OCI-LY7 (cell line): ENCODE measurements around the gene NOXA1. TPM values are rescaled to one million over a fixed set of nuclear protein-coding genes. Genes with fewer than 3 reads are reported as not detected.

Experiments used
- BruUV-seq: library from RNA; stranded (reverse); fragments of 400-500 nt; replicated peaks from 2 replicates; lab custom pipeline; 2021; lab: Mats Ljungman, UMichigan
- CTCF ChIA-PET: fragments of 300-600 bp; sonication (Branson Sonifier 250); formaldehyde crosslinking; loops from one replicate; lab custom pipeline; 2022; ENCODE audit warnings: antibody characterized with exemption; ENCODE audit not compliant: unreplicated experiment; lab: Charles Lee
- POLR2A ChIA-PET: fragments of 300-600 bp; sonication (Branson Sonifier 250); formaldehyde crosslinking; loops from one replicate; lab custom pipeline; 2022; ENCODE audit warnings: antibody characterized with exemption; lab: Charles Lee
- DNase-seq: peaks from one replicate; pipeline ENCODE4 v3.0.0-alpha.2; 2015; ENCODE audit warnings: low spot score
- H2AFZ ChIP-seq: fragments of 200-600 bp; sonication (generic), shearing (Covaris generic); 2 replicates; pipeline ENCODE4 v1.6.1; 2014; ENCODE audit warnings: mild to moderate bottlenecking, antibody characterized with exemption, low read length, moderate library complexity
- H3K27ac ChIP-seq: fragments of 200-600 bp; sonication (generic); 2 replicates; pipeline ENCODE4 v1.5.1; 2014; ENCODE audit warnings: mixed run types, low read depth, mild to moderate bottlenecking, moderate library complexity, low read length, inconsistent platforms; ENCODE audit not compliant: poor library complexity, severe bottlenecking
- H3K36me3 ChIP-seq: fragments of 200-600 bp; sonication (generic); 2 replicates; pipeline ENCODE4 v1.6.1; 2014; ENCODE audit warnings: mild to moderate bottlenecking, antibody characterized with exemption, low read length, moderate library complexity, mixed read lengths; ENCODE audit not compliant: insufficient read depth
- H3K4me1 ChIP-seq: fragments of 200-600 bp; sonication (generic); 2 replicates; pipeline ENCODE4 v1.5.1; 2014; ENCODE audit warnings: mild to moderate bottlenecking, low read length; ENCODE audit not compliant: insufficient read depth, poor library complexity, severe bottlenecking
- H3K4me2 ChIP-seq: fragments of 200-600 bp; sonication (generic); 2 replicates; pipeline ENCODE4 v1.6.1; 2014; ENCODE audit warnings: mild to moderate bottlenecking, low read length
- H3K4me3 ChIP-seq: fragments of 200-600 bp; sonication (generic); 2 replicates; pipeline ENCODE4 v1.5.1; 2014; ENCODE audit warnings: mild to moderate bottlenecking, low read depth, low read length; ENCODE audit not compliant: poor library complexity, severe bottlenecking
- H3K79me2 ChIP-seq: fragments of 200-600 bp; sonication (generic); 2 replicates; pipeline ENCODE4 v1.6.1; 2016; ENCODE audit warnings: low read depth, mild to moderate bottlenecking, low read length, moderate library complexity, mixed read lengths; ENCODE audit not compliant: insufficient read depth
- H3K9me2 ChIP-seq: fragments of 200-600 bp; sonication (generic); 2 replicates; pipeline ENCODE4 v1.6.1; 2016; ENCODE audit warnings: mild to moderate bottlenecking, low read length, mixed read lengths; ENCODE audit not compliant: insufficient read depth
- H3K9me3 ChIP-seq: fragments of 200-600 bp; sonication (generic); 2 replicates; pipeline ENCODE4 v1.6.1; 2014; ENCODE audit warnings: mild to moderate bottlenecking, mixed run types, low read length, mixed read lengths
- H4K20me1 ChIP-seq: fragments of 200-600 bp; sonication (generic); 2 replicates; pipeline ENCODE4 v1.6.1; 2014; ENCODE audit warnings: mild to moderate bottlenecking, antibody characterized with exemption, low read length, moderate library complexity, mixed read lengths; ENCODE audit not compliant: insufficient read depth
- CTCF ChIP-seq: fragments of 200-600 bp; sonication (generic); conservative IDR thresholded peaks from 2 replicates; pipeline ENCODE4 v1.5.1; 2014; ENCODE audit warnings: mild to moderate bottlenecking, antibody characterized with exemption, low read length, moderate library complexity, mixed read lengths
- EZH2phosphoT487 ChIP-seq: fragments of 200-600 bp; sonication (generic); IDR thresholded peaks from 2 replicates; pipeline ENCODE4 v1.6.1; 2018; ENCODE audit warnings: low read depth, borderline replicate concordance, mild to moderate bottlenecking, mixed run types, antibody characterized with exemption, low read length, moderate library complexity, mixed read lengths
- intact Hi-C: fragments of 100-400 bp; cut with micrococcal nuclease; formaldehyde crosslinking; loops from one replicate; pipeline ENCODE4 v1.10.0; 2022; ENCODE audit not compliant: unreplicated experiment
- total RNA-seq, 2 experiments: library from RNA; depleted of rRNA in 1 of 2; stranded (reverse); fragments of >200 nt in 1 of 2; shearing (Covaris generic) in 1 of 2; gene quantifications; 2 replicates each; pipeline ENCODE4 v1.2.3, GENCODE V29; 2014 to 2022

NOXA1 gene
- total RNA-seq, 2 experiments from 2014 or later, result not detected

DNA sequence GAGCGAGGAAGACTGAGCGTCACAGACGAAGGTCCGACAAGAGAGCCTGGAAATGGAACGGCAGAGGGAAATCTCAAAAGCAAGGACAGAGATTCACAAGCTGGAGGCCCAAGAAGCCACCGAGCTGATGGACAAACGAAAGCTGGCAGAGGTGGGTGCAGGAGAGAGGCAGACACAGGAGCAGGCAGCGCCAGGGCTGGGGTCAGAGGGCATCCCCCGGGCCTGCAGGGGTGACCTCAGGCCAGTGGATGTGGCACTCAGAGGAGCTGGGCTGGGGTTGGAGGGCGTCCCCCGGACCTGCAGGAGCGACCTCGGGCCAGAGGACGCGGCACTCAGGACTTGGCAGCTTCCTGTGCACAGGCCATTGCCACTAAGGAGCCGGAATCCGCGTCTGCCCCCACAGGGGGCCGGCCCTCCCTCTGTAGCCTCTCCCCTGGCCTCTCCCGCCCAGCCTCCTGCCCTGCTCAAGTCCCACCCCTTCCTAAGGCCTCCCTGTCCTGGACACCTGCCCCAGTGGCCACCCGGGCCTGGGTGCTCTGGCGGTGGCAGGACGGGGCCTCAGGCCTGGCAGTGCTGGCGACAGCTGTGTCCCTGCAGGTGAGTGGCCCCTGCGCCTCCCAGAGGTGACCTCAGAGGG, 40.6 kb upstream of the NOXA1 start:
- TF ChIP-seq EZH2phosphoT487 (no peak), CTCF (no peak)
- H3K4me2 ChIP-seq, result no peak overlapping the region
- H4K20me1 ChIP-seq, result no peaks in the 10 kb centered on the region
- intact Hi-C loops, result no loop called here
- H3K36me3 ChIP-seq, result no peaks in the 10 kb centered on the region
- BruUV-seq, result no TSS peak
- ChIA-PET CTCF (no interaction called here), POLR2A (no interaction called here)
- H3K9me2 ChIP-seq, result no peaks in the 10 kb centered on the region
- DNase-seq, result no peak
- H2AFZ ChIP-seq, result no peak overlapping the region
- H3K79me2 ChIP-seq, result no peaks in the 10 kb centered on the region
- H3K9me3 ChIP-seq, result no peaks in the 10 kb centered on the region
- no peak overlapping the region for H3K4me3 ChIP-seq
- H3K4me1 ChIP-seq, result no peaks in the 10 kb centered on the region
- H3K27ac ChIP-seq, result no peak overlapping the region

GRCh38 chr9:137383081-137383783, 40.0 kb upstream of the NOXA1 start:
- Histone ChIP-seq H3K4me3 (no peak overlapping the region), H3K36me3 (no peaks in the 10 kb centered on the region), H3K4me1 (no peaks in the 10 kb centered on the region), H3K9me2 (no peaks in the 10 kb centered on the region), H3K79me2 (no peaks in the 10 kb centered on the region), H4K20me1 (no peaks in the 10 kb centered on the region), H2AFZ (no peak overlapping the region), H3K27ac (no peak overlapping the region), H3K9me3 (no peaks in the 10 kb centered on the region), H3K4me2 (no peak overlapping the region)
- POLR2A ChIA-PET, result no interaction called here
- DNase-seq, result no peak
- CTCF ChIA-PET, result no interaction called here
- BruUV-seq, result no TSS peak
- intact Hi-C loops, result no loop called here
- no peak for TF ChIP-seq EZH2phosphoT487
- no peak for TF ChIP-seq CTCF
